GM12892 (cell line): Measurements from ENCODE around the gene PGA5.
A peak's percentile ranks its signal among the peaks of the same experiment; 100 is the strongest.

Experiments
- POLR2A ChIP-seq: IDR thresholded peaks from 2 replicates; pipeline ENCODE4 v1.6.1; 2011; ENCODE audit warnings: low read depth, low read length, control low read depth
- POLR2AphosphoS5 ChIP-seq: IDR thresholded peaks from 2 replicates; pipeline ENCODE4 v1.6.1; 2011; ENCODE audit warnings: low read depth, low read length, control low read depth

DNA sequence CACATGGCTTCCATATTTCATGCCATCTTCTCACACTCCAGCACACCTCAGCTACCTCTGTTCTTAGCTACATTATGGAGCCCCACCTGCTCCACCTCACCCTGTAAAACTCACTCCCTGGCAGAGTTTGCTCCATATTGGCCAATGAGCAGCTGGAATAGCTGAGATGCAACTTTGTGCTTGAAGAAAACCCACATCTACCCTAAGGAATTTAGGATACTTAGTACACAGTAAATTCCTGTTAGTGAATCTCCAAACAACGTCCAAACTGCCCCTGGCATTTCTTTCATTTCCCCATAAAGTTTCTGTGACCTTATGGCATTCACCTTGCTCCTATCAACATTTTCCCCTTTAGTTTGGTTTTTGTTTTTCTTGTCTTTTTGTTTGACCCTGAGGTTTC is 56.4 kb downstream of the PGA5 start:
- TF ChIP-seq POLR2AphosphoS5 = no peak
- 0 out of 2 replicates have a peak, but pooled peaks have one; percentile 15 for TF ChIP-seq POLR2A
